Kidney (tissue), 14 donors: ENCODE results near the gene TST. TPM values are rescaled to one million over a fixed set of nuclear protein-coding genes. Genes with fewer than 3 reads are reported as not detected.

Experiments
- DNase-seq, 5 donors: peaks; one replicate each; pipeline ENCODE4 v3.0.0-alpha.2; 2013 to 2020
- FAIRE-seq: peaks from 2 replicates; lab custom pipeline; 2012; peaks lifted over from hg19 to GRCh38; lab: Jason Lieb, UNC
- H3K27ac ChIP-seq, 2 donors: one replicate each; pipeline ENCODE4 v1.7.0; 2013; ENCODE audit warnings: low read depth in 2 of 2, low read length in 2 of 2, inconsistent platforms in 1 of 2
- H3K27me3 ChIP-seq: one replicate; pipeline ENCODE4 v1.7.1; 2013; ENCODE audit warnings: low read length, inconsistent platforms; ENCODE audit not compliant: control insufficient read depth, insufficient read depth
- H3K36me3 ChIP-seq, 3 donors: one replicate each; pipeline versions ENCODE4 v1.7.0 to v1.7.1; 2013; ENCODE audit warnings: low read length in 3 of 3, control low read depth in 1 of 3, inconsistent platforms in 1 of 3; ENCODE audit not compliant: insufficient read depth in 3 of 3, control insufficient read depth in 2 of 3
- H3K4me1 ChIP-seq, 3 donors: one replicate each; pipeline versions ENCODE4 v1.7.0 to v1.7.1; 2013; ENCODE audit warnings: low read length in 3 of 3, inconsistent platforms in 1 of 3, low read depth in 1 of 3; ENCODE audit not compliant: control insufficient read depth in 2 of 3, insufficient read depth in 2 of 3
- H3K4me3 ChIP-seq, 3 donors: one replicate each; pipeline versions ENCODE4 v1.7.0 to v1.8.1; 2013; ENCODE audit warnings: low read length in 3 of 3, control low read depth in 1 of 3, inconsistent platforms in 1 of 3
- H3K9ac ChIP-seq, 3 donors: one replicate each; pipeline versions ENCODE4 v1.7.0 to v1.7.1; 2013; ENCODE audit warnings: low read length in 3 of 3, control low read depth in 1 of 3, inconsistent platforms in 1 of 3
- H3K9me3 ChIP-seq, 3 donors: one replicate each; pipeline versions ENCODE4 v1.7.0 to v1.7.1; 2013; ENCODE audit warnings: low read length in 3 of 3, control low read depth in 1 of 3, inconsistent platforms in 1 of 3; ENCODE audit not compliant: control insufficient read depth in 2 of 3, insufficient read depth in 1 of 3
- CTCF ChIP-seq: IDR thresholded peaks from 3 replicates; pipeline ENCODE4 v1.5.1; 2012; ENCODE audit warnings: mild to moderate bottlenecking, moderate library complexity, borderline replicate concordance; ENCODE audit not compliant: insufficient read depth; ENCODE audit errors: extremely low read depth
- intact Hi-C: fragments of 100-400 bp; cut with DNase I; formaldehyde crosslinking; loops from one replicate; pipeline ENCODE4 v1.11.1; 2022
- polyA plus RNA-seq: library from polyadenylated mRNA; stranded (reverse); fragments of 350-450 nt; fragmentation: Illumina TruSeq; extraction: RNeasy Lipid Tissue Mini Kit (QIAGEN cat#74804); gene quantifications from one replicate; pipeline ENCODE4 v1.2.3, GENCODE V29; 2014; ENCODE audit warnings: low read depth, low replicate concordance; ENCODE audit not compliant: insufficient read depth
- total RNA-seq: library from RNA; stranded (reverse); fragmentation: NEBNext Ultra II Directional; extraction: Animal tissue kit (Norgen Biotek cat#: 25700); gene quantifications from one replicate; pipeline ENCODE4 v1.2.1, GENCODE V29; 2021
- donor health status: control.
- donor health status: control.
- donor health status: control.
- donor health status: control.
- donor health status: control.
- donor health status: DM: yes; HTN: yes; CAD: no.
- donor health status: Normal renal cell carcinoma (clear cell type).

TST gene
- total and polyA plus RNA-seq, 2 donors from 2014 or later, result 48.7 to 283 TPM

DNA sequence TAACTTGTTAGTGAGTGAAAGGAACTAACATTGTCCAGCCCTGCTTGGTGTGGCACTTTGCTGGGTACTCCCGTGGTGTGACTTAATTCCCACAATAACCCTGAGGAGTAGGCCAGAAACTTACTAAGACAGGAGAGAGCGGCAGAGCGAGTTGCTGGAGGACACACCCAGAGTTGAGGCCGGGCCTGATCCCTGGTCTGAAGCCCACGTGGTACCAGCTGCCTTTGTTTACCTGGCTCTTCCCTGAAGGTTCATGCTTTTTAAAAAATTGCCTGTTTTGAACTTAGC, 889 bp upstream of the TST start:
- no peaks in the 10 kb centered on the region for H3K36me3 ChIP-seq
- H3K9me3 ChIP-seq, result no peaks in the 10 kb centered on the region
- peak overlapping the region; percentile 42 to 86 (median 76) for H3K9ac ChIP-seq
- peaks cover 0 to 34% (median 5%) of the 10 kb centered on the region in 3 donors for H3K4me1 ChIP-seq
- DNase-seq (peak in 2 of 5 donors; percentile 44 to 56), FAIRE-seq (no peak)
- no peak for TF ChIP-seq CTCF
- peak overlapping the region; percentile 84 to 90 for H3K27ac ChIP-seq
- H3K27me3 ChIP-seq, result no peaks in the 10 kb centered on the region
- peak overlapping the region; percentile 66 to 90 (median 84) for H3K4me3 ChIP-seq
- intact Hi-C loops, result no loop called here

GRCh38 chr22:37018815-37019308, 385 bp downstream of the TST start:
- H3K36me3 ChIP-seq, result no peaks in the 10 kb centered on the region
- H3K27me3 ChIP-seq, result no peaks in the 10 kb centered on the region
- no peaks in the 10 kb centered on the region for H3K9me3 ChIP-seq
- peaks cover 0 to 29% (median 5%) of the 10 kb centered on the region in 3 donors for H3K4me1 ChIP-seq
- intact Hi-C loops, result no loop called here
- DNase-seq (peak; percentile 82 to 88 (median 86)), FAIRE-seq (no peak)
- H3K9ac ChIP-seq, result peak overlapping the region; percentile 42 to 74 (median 70)
- no peak for TF ChIP-seq CTCF
- peak overlapping the region in 1 of 2 donors; percentile 83 for H3K27ac ChIP-seq
- peak overlapping the region; percentile 70 to 78 (median 77) for H3K4me3 ChIP-seq

GRCh38 chr22:37018086-37018814, 997 bp downstream of the TST start:
- intact Hi-C loops, result no loop called here
- peak overlapping the region; percentile 36 to 70 (median 42) for H3K9ac ChIP-seq
- H3K27ac ChIP-seq, result no peak overlapping the region
- no peak for FAIRE-seq
- H3K36me3 ChIP-seq, result no peaks in the 10 kb centered on the region
- H3K4me1 ChIP-seq, result peaks cover 0 to 29% (median 5%) of the 10 kb centered on the region in 3 donors
- peak in 1 of 5 donors; percentile 79 for DNase-seq
- no peaks in the 10 kb centered on the region for H3K27me3 ChIP-seq
- H3K9me3 ChIP-seq, result no peaks in the 10 kb centered on the region
- H3K4me3 ChIP-seq, result peak overlapping the region; percentile 70 to 78 (median 77)
- TF ChIP-seq CTCF, result no peak
